H1 (cell line): ENCODE data around the gene PFDN4. TPM values are rescaled to one million over a fixed set of nuclear protein-coding genes. Genes with fewer than 3 reads are reported as not detected.

Experiments used
- CTCF ChIA-PET: fragments of 300-600 bp; sonication (Branson Sonifier 250); formaldehyde crosslinking; loops from one replicate; lab custom pipeline; 2021; ENCODE audit not compliant: partially characterized antibody; lab: Charles Lee
- POLR2A ChIA-PET: fragments of 300-600 bp; sonication (Branson Sonifier 250); formaldehyde crosslinking; loops from one replicate; lab custom pipeline; 2021; ENCODE audit warnings: inconsistent platforms; ENCODE audit not compliant: partially characterized antibody; lab: Charles Lee
- DNase-seq, 2 experiments: peaks; one replicate each; pipeline versions ENCODE4 v3.0.0 to v3.0.0-alpha.2; 2010 to 2022; ENCODE audit warnings: low spot score in 2 of 2, low read depth in 1 of 2, mixed read lengths in 1 of 2
- FAIRE-seq: peaks from 2 replicates; lab custom pipeline; 2011; peaks lifted over from hg19 to GRCh38; lab: Jason Lieb, UNC
- H2AFZ ChIP-seq: 2 replicates; pipeline ENCODE4 v1.8.1; 2012; ENCODE audit warnings: low read length, inconsistent platforms
- H2AK5ac ChIP-seq: 2 replicates; pipeline ENCODE4 v1.6.1; 2013; ENCODE audit warnings: low read depth, low read length
- H2BK120ac ChIP-seq: replicated peaks from 2 replicates; pipeline ENCODE3; 2013; ENCODE audit warnings: low read depth, low read length, inconsistent platforms
- H2BK12ac ChIP-seq: 2 replicates; pipeline ENCODE4 v1.6.1; 2013; ENCODE audit warnings: low read depth, low read length
- H2BK15ac ChIP-seq: 2 replicates; pipeline ENCODE4 v1.6.1; 2013; ENCODE audit warnings: low read length
- H2BK20ac ChIP-seq: 2 replicates; pipeline ENCODE4 v1.6.1; 2013; ENCODE audit warnings: low read length
- H2BK5ac ChIP-seq: 2 replicates; pipeline ENCODE4 v1.6.1; 2013; ENCODE audit warnings: low read depth, low read length
- H3K14ac ChIP-seq: 2 replicates; pipeline ENCODE4 v1.6.1; 2013; ENCODE audit warnings: inconsistent platforms; ENCODE audit not compliant: insufficient read length
- H3K18ac ChIP-seq: 2 replicates; pipeline ENCODE4 v1.6.1; 2013; ENCODE audit warnings: low read length; ENCODE audit errors: extremely low read depth
- H3K23ac ChIP-seq: 2 replicates; pipeline ENCODE4 v1.6.1; 2013; ENCODE audit warnings: inconsistent platforms; ENCODE audit not compliant: insufficient read length
- H3K23me2 ChIP-seq: 2 replicates; pipeline ENCODE4 v1.6.1; 2013; ENCODE audit warnings: low read depth, low read length
- H3K27ac ChIP-seq: 2 replicates; pipeline ENCODE4 v1.6.1; 2011; ENCODE audit warnings: low read depth, low read length, inconsistent platforms
- H3K27me3 ChIP-seq, 4 experiments: replicated peaks in 1 of 4; 1 replicate in 1 of 4; 2 replicates in 3 of 4; pipeline versions ENCODE4 v1.6.1 to v1.8.1; 2011 to 2013; ENCODE audit warnings: low read length in 3 of 4, mild to moderate bottlenecking in 3 of 4, inconsistent platforms in 2 of 4, mixed read lengths in 2 of 4, moderate library complexity in 1 of 4; ENCODE audit not compliant: control insufficient read depth in 3 of 4, insufficient read depth in 3 of 4; ENCODE audit errors: extremely low read depth in 1 of 4
- H3K36me3 ChIP-seq, 4 experiments: 2 replicates each; pipeline versions ENCODE4 v1.6.1 to v1.8.1; 2011 to 2013; ENCODE audit warnings: mild to moderate bottlenecking in 4 of 4, low read length in 3 of 4, moderate library complexity in 2 of 4, control low read depth in 1 of 4, inconsistent platforms in 1 of 4; ENCODE audit not compliant: insufficient read depth in 4 of 4, control insufficient read depth in 2 of 4
- H3K4ac ChIP-seq: replicated peaks from 2 replicates; pipeline ENCODE3; 2013; ENCODE audit warnings: low read length, low read depth, mixed read lengths, inconsistent platforms; ENCODE audit not compliant: insufficient read length
- H3K4me1 ChIP-seq, 4 experiments: replicated peaks in 1 of 4; 1 replicate in 1 of 4; 2 replicates in 3 of 4; pipeline versions ENCODE4 v1.6.1 to v1.8.1; 2011 to 2013; ENCODE audit warnings: low read length in 3 of 4, inconsistent platforms in 2 of 4, mixed read lengths in 1 of 4; ENCODE audit not compliant: insufficient read depth in 4 of 4, control insufficient read depth in 3 of 4
- H3K4me2 ChIP-seq, 2 experiments: 2 replicates each; pipeline versions ENCODE4 v1.6.1 to v1.8.1; 2011 to 2013; ENCODE audit warnings: low read depth in 2 of 2, low read length in 2 of 2, control low read depth in 1 of 2, inconsistent platforms in 1 of 2, mild to moderate bottlenecking in 1 of 2; ENCODE audit not compliant: insufficient read depth in 1 of 2
- H3K4me3 ChIP-seq, 4 experiments: fragments of 200-600, 300-600 bp in 1 of 4; sonication (generic), shearing (Covaris generic), sonication (Bioruptor Twin) in 1 of 4; 2 replicates each; pipeline versions ENCODE4 v1.5.1 to v1.8.1; 2011 to 2016; ENCODE audit warnings: low read length in 4 of 4, low read depth in 3 of 4, control low read depth in 2 of 4, inconsistent platforms in 2 of 4, mild to moderate bottlenecking in 2 of 4, mixed read lengths in 1 of 4, moderate library complexity in 1 of 4; ENCODE audit not compliant: insufficient read depth in 2 of 4; ENCODE audit errors: extremely low read depth in 1 of 4
- H3K56ac ChIP-seq: replicated peaks from 2 replicates; pipeline ENCODE3; 2013; ENCODE audit warnings: low read depth, mild to moderate bottlenecking, mixed read lengths, low read length, inconsistent platforms; ENCODE audit not compliant: insufficient read length
- H3K79me1 ChIP-seq: 2 replicates; pipeline ENCODE4 v1.6.1; 2013; ENCODE audit warnings: low read depth, low read length, control low read depth
- H3K79me2 ChIP-seq, 2 experiments: 2 replicates each; pipeline versions ENCODE4 v1.6.1 to v1.8.1; 2012 to 2013; ENCODE audit warnings: low read length in 2 of 2, mild to moderate bottlenecking in 2 of 2, inconsistent platforms in 1 of 2; ENCODE audit not compliant: insufficient read depth in 2 of 2, control insufficient read depth in 1 of 2
- H3K9ac ChIP-seq, 4 experiments: replicated peaks in 1 of 4; 1 replicate in 1 of 4; 2 replicates in 3 of 4; pipeline versions ENCODE4 v1.6.1 to v1.8.1; 2011 to 2013; ENCODE audit warnings: low read depth in 3 of 4, low read length in 3 of 4, control low read depth in 2 of 4, mild to moderate bottlenecking in 2 of 4, moderate library complexity in 2 of 4, inconsistent platforms in 1 of 4; ENCODE audit errors: extremely low read depth in 1 of 4
- H3K9me3 ChIP-seq, 2 experiments: 2 replicates each; pipeline versions ENCODE4 v1.6.1 to v1.8.1; 2012 to 2013; ENCODE audit warnings: mild to moderate bottlenecking in 2 of 2, moderate library complexity in 2 of 2, control low read depth in 1 of 2, inconsistent platforms in 1 of 2, low read depth in 1 of 2, low read length in 1 of 2, mixed read lengths in 1 of 2; ENCODE audit not compliant: insufficient read depth in 2 of 2
- H4K20me1 ChIP-seq, 2 experiments: replicated peaks in 1 of 2; 2 replicates each; pipeline versions ENCODE3 to v1.8.1; 2011 to 2013; ENCODE audit warnings: inconsistent platforms in 2 of 2, low read length in 2 of 2, mild to moderate bottlenecking in 1 of 2; ENCODE audit not compliant: insufficient read depth in 2 of 2, control insufficient read depth in 1 of 2
- H4K5ac ChIP-seq: 2 replicates; pipeline ENCODE4 v1.6.1; 2013; ENCODE audit warnings: low read length, low read depth, mixed read lengths, inconsistent platforms; ENCODE audit not compliant: insufficient read length
- H4K8ac ChIP-seq: 2 replicates; pipeline ENCODE4 v1.8.0; 2013; ENCODE audit warnings: mild to moderate bottlenecking, moderate library complexity, low read length, inconsistent platforms; ENCODE audit not compliant: insufficient read depth; ENCODE audit errors: extremely low read depth
- H4K91ac ChIP-seq: replicated peaks from 2 replicates; pipeline ENCODE3; 2013; ENCODE audit warnings: low read length, mixed read lengths, inconsistent platforms; ENCODE audit not compliant: insufficient read length
- ATF3 ChIP-seq: IDR thresholded peaks from 2 replicates; pipeline ENCODE4 v1.6.1; 2011; ENCODE audit warnings: low read depth, mild to moderate bottlenecking, low read length; ENCODE audit not compliant: insufficient read depth
- HDAC6 ChIP-seq: IDR thresholded peaks from one replicate; pipeline ENCODE4 v1.7.1; 2012; ENCODE audit warnings: low read depth, mild to moderate bottlenecking, inconsistent platforms, low read length, moderate library complexity
- POLR2AphosphoS5 ChIP-seq: IDR thresholded peaks from 2 replicates; pipeline ENCODE4 v1.6.1; 2011; ENCODE audit warnings: low read depth, low read length
- WGBS, 2 experiments: shearing (Covaris generic) in 1 of 2; methylation state at CpG; one replicate each; pipeline versions ENCODE4 v1.1.6 to v1.1.7; 2013 to 2015; ENCODE audit warnings: low lambda C conversion rate in 2 of 2, mixed read lengths in 2 of 2, inconsistent platforms in 1 of 2, low coverage in 1 of 2, missing lambda C conversion rate in 1 of 2; ENCODE audit not compliant: insufficient replicate concordance in 2 of 2, insufficient coverage in 1 of 2, insufficient read length in 1 of 2; ENCODE audit errors: extremely low coverage in 1 of 2, missing lambda C conversion rate in 1 of 2; 5-methylcytosine and 5-hydroxymethylcytosine counted together
- polyA plus RNA-seq, 7 experiments: library from polyadenylated mRNA; depleted of rRNA in 3 of 7; stranded (reverse) in 5 of 7; unstranded in 2 of 7; fragments of >200 nt in 5 of 7; fragments of 200-250 nt in 2 of 7; gene quantifications; 1 replicate in 5 of 7; 2 replicates in 1 of 7; 4 replicates in 1 of 7; pipeline versions ENCODE4 v1.2.1 to v1.2.3, GENCODE V29; 2011 to 2013; ENCODE audit warnings: missing spikeins in 2 of 7, mixed read lengths in 2 of 7
- total RNA-seq: library from RNA; stranded (reverse); fragmentation: NEBNext Ultra II Directional; extraction: Animal tissue kit (Norgen Biotek cat#: 25700); gene quantifications from 2 replicates; pipeline ENCODE4 v1.2.1, GENCODE V29; 2021

Gene PFDN4
- total and polyA plus RNA-seq, 2 of the 8 experiments (the other 6 are each of a cell fraction or from before 2014, with no cell fraction given): 41.9 to 96.8 TPM

- Histone ChIP-seq H3K27ac (no peak overlapping the region), H3K56ac (no peak overlapping the region), H2BK12ac (no peak overlapping the region), H3K27me3 (no peaks in the 10 kb centered on the region), H3K23ac (no peak overlapping the region), H4K5ac (no peak overlapping the region), H2BK5ac (no peak overlapping the region), H4K91ac (no peak overlapping the region), H3K79me1 (peaks cover 3% of the 10 kb centered on the region), H3K79me2 (peaks cover 19 to 82% of the 10 kb centered on the region in 2 experiments), H3K4me2 (no peak overlapping the region), H3K36me3 (peaks cover 3 to 28% (median 17%) of the 10 kb centered on the region in 4 experiments), H3K9ac (no peak overlapping the region), H4K8ac (no peak overlapping the region), H3K9me3 (no peaks in the 10 kb centered on the region), H2BK120ac (no peak overlapping the region), H3K18ac (no peak overlapping the region), H2BK15ac (no peak overlapping the region), H3K23me2 (peaks cover 8% of the 10 kb centered on the region; the same call in 1 of the 2 replicates), H2AK5ac (no peak overlapping the region), H2BK20ac (no peak overlapping the region), H3K14ac (no peak overlapping the region), H3K4me1 (peaks cover 0 to 2% (median 0%) of the 10 kb centered on the region in 4 experiments; a peak in 2 of 7 replicates), H3K4me3 (no peak overlapping the region), H4K20me1 (peaks cover 0 to 13% of the 10 kb centered on the region in 2 experiments), H2AFZ (no peak overlapping the region), H3K4ac (no peak overlapping the region)
- POLR2A ChIA-PET: interaction anchor here (1.5 kb wide), 1 partner anchor 19 kb away, joined by 3 read pairs; no protein-coding TSS in a partner anchor
- FAIRE-seq (no peak), DNase-seq (no peak)
- 87% methylated on average over 3 of the region's 3 CpGs; no CpG with 5 or more reads in 1 of the 2 experiments for WGBS, 2 experiments
- TF ChIP-seq HDAC6 (no peak), POLR2AphosphoS5 (0 out of 2 replicates have a peak, but pooled peaks have one; percentile 23), ATF3 (no peak)
- CTCF ChIA-PET: interaction anchor here (0.7 to 3.1 kb wide), 7 partner anchors 9 to 433 kb away, joined by 3 to 15 read pairs (median 4); no protein-coding TSS in a partner anchor
Observed at GRCh38 chr20:54212871-54213270, 5.0 kb downstream of the PFDN4 start.
